ENCODE measurements around the gene GPR155. TPM values are rescaled to one million over a fixed set of nuclear protein-coding genes. Genes with fewer than 3 reads are reported as not detected.

GPR155 gene
- total RNA-seq, 1 donor from 2014 or later, result 0.37 TPM

DNA sequence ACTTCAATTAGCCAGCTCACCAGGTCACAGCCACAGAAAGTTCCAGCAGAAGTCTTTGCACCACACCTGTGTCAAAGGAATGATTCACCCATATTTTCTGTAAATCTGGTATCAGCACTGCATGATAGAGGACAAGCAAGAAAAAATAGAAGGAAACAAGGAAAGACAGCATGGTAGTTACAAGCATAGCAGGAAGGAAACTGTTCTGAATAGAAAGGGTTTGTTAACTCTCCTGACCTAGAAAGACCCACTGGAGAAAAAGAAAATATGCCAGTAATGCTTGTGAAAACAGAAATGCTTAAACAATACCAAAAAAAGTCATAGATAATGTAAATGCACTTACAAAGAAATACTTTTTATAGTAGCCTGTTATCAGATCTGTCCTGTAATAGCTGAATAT, 50.5 kb downstream of the GPR155 start:
- DNase-seq (ENCODE audit: low spot score), result no peak
- Histone ChIP-seq H3F3A (ENCODE audit: low read depth) (no peaks in the 10 kb centered on the region), H3K27me3 (no peaks in the 10 kb centered on the region), H3K9ac (no peak overlapping the region), H4K20me1 (ENCODE audit: low read depth) (no peaks in the 10 kb centered on the region), H3K27ac (no peak overlapping the region), H3K4me2 (no peak overlapping the region), H3K4me3 (no peak overlapping the region), H3K9me3 (ENCODE audit: low read depth) (no peaks in the 10 kb centered on the region), H3K36me3 (no peaks in the 10 kb centered on the region), H2AFZ (replicated peaks) (no peak overlapping the region), H3K79me2 (ENCODE audit: low read depth) (no peaks in the 10 kb centered on the region), H3K4me1 (no peaks in the 10 kb centered on the region)
- H3K4me1 Mint-ChIP-seq, result no peaks in the 10 kb centered on the region
- H3K9me3 Mint-ChIP-seq, result no peaks in the 10 kb centered on the region
- no peaks in the 10 kb centered on the region for H3K36me3 Mint-ChIP-seq
- no peak overlapping the region for H3K4me3 Mint-ChIP-seq
- no peak overlapping the region for H3K27ac Mint-ChIP-seq
- TF ChIP-seq EZH2phosphoT487 (IDR thresholded peaks at IDR 0.05) (no peak), EZH2 (IDR thresholded peaks at IDR 0.05) (no peak)
- TF ChIP-seq, protein P1, sequence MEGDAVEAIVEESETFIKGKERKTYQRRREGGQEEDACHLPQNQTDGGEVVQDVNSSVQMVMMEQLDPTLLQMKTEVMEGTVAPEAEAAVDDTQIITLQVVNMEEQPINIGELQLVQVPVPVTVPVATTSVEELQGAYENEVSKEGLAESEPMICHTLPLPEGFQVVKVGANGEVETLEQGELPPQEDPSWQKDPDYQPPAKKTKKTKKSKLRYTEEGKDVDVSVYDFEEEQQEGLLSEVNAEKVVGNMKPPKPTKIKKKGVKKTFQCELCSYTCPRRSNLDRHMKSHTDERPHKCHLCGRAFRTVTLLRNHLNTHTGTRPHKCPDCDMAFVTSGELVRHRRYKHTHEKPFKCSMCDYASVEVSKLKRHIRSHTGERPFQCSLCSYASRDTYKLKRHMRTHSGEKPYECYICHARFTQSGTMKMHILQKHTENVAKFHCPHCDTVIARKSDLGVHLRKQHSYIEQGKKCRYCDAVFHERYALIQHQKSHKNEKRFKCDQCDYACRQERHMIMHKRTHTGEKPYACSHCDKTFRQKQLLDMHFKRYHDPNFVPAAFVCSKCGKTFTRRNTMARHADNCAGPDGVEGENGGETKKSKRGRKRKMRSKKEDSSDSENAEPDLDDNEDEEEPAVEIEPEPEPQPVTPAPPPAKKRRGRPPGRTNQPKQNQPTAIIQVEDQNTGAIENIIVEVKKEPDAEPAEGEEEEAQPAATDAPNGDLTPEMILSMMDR (IDR thresholded peaks at IDR 0.05), result no peak
- no peaks in the 10 kb centered on the region for H3K27me3 Mint-ChIP-seq (ENCODE audit: insufficient read depth, low read depth)

GRCh38 chr2:174431902-174432301, 54.9 kb downstream of the GPR155 start:
- no peaks in the 10 kb centered on the region for H3K79me2 ChIP-seq (ENCODE audit: low read depth)
- H3K9me3 Mint-ChIP-seq, result peaks cover 6% of the 10 kb centered on the region

DNA sequence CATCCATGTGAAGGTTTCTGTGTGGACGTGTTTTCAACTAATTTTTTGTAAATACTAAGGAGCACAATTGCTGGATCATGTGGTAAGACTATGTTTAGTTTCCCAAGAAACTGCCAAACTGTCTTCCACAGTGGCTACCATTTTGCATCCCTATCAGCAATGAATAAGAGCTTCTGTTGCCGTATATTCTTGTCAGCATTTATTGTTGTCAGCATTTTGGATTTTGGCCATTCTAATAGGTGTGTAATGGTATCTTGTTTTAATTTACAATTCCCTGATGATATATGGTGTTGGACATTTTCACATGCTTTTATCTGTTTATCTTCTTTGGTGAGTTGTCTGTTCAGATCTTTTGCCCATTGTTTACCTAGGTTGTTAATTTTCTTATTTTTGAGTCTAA, 56.8 kb downstream of the GPR155 start:
- Mint-ChIP-seq H3K27me3 (ENCODE audit: insufficient read depth, low read depth) (no peaks in the 10 kb centered on the region), H3K4me1 (no peaks in the 10 kb centered on the region), H3K27ac (no peak overlapping the region), H3K9me3 (peaks cover 6% of the 10 kb centered on the region), H3K36me3 (peaks cover 16% of the 10 kb centered on the region), H3K4me3 (no peak overlapping the region)
- no peaks in the 10 kb centered on the region for H3K9me3 ChIP-seq (ENCODE audit: low read depth)
- H3F3A ChIP-seq (ENCODE audit: low read depth), result no peaks in the 10 kb centered on the region
- DNase-seq (ENCODE audit: low spot score), result no peak
- H3K4me2 ChIP-seq, result no peak overlapping the region
- TF ChIP-seq, protein P1 (IDR thresholded peaks at IDR 0.05), result no peak
- TF ChIP-seq EZH2phosphoT487 (IDR thresholded peaks at IDR 0.05) (no peak), EZH2 (IDR thresholded peaks at IDR 0.05) (no peak)
- no peaks in the 10 kb centered on the region for H3K27me3 ChIP-seq
- no peak overlapping the region for H3K9ac ChIP-seq
- H2AFZ ChIP-seq (replicated peaks), result no peak overlapping the region
- no peak overlapping the region for H3K27ac ChIP-seq
- no peaks in the 10 kb centered on the region for H4K20me1 ChIP-seq (ENCODE audit: low read depth)
- H3K4me1 ChIP-seq, result no peaks in the 10 kb centered on the region
- no peaks in the 10 kb centered on the region for H3K79me2 ChIP-seq (ENCODE audit: low read depth)
- H3K4me3 ChIP-seq, result no peak overlapping the region
- H3K36me3 ChIP-seq, result peaks cover 11% of the 10 kb centered on the region

More at GRCh38 chr2:174431902-174432301, 54.9 kb downstream of the GPR155 start:
- no peak overlapping the region for H3K9ac ChIP-seq
- TF ChIP-seq EZH2phosphoT487 (IDR thresholded peaks at IDR 0.05) (no peak), EZH2 (IDR thresholded peaks at IDR 0.05) (no peak)
- TF ChIP-seq, protein P1 (IDR thresholded peaks at IDR 0.05), result no peak
- DNase-seq (ENCODE audit: low spot score), result no peak
- H3K4me1 Mint-ChIP-seq, result no peaks in the 10 kb centered on the region
- peaks cover 16% of the 10 kb centered on the region for H3K36me3 Mint-ChIP-seq
- peaks cover 11% of the 10 kb centered on the region for H3K36me3 ChIP-seq
- no peaks in the 10 kb centered on the region for H3K4me1 ChIP-seq
- H3K4me3 Mint-ChIP-seq, result no peak overlapping the region
- no peak overlapping the region for H2AFZ ChIP-seq (replicated peaks)
- H3K4me3 ChIP-seq, result no peak overlapping the region
- H3K27me3 ChIP-seq, result no peaks in the 10 kb centered on the region
- no peaks in the 10 kb centered on the region for H3K9me3 ChIP-seq (ENCODE audit: low read depth)
- H3K27ac ChIP-seq, result no peak overlapping the region
- no peaks in the 10 kb centered on the region for H3F3A ChIP-seq (ENCODE audit: low read depth)
- no peaks in the 10 kb centered on the region for H4K20me1 ChIP-seq (ENCODE audit: low read depth)
- no peak overlapping the region for H3K27ac Mint-ChIP-seq
- H3K27me3 Mint-ChIP-seq (ENCODE audit: insufficient read depth, low read depth), result no peaks in the 10 kb centered on the region
- H3K4me2 ChIP-seq, result no peak overlapping the region

All from neural progenitor cell (in vitro differentiated cells).